Esophagus muscularis mucosa (tissue), 4 donors: ENCODE measurements around the gene ITPRID1. TPM values are rescaled to one million over a fixed set of nuclear protein-coding genes. Genes with fewer than 3 reads are reported as not detected.

Experiments used
- DNase-seq: peaks from one replicate; pipeline ENCODE4 v3.0.0-alpha.2; 2017; ENCODE audit errors: extremely low spot score
- H3K27ac ChIP-seq, 4 donors: fragments of 200-600 bp; sonication (generic); replicated peaks in 1 of 4; 1 replicate in 3 of 4; 2 replicates in 1 of 4; pipeline ENCODE4 v1.5.1; 2016 to 2019; ENCODE audit warnings: mild to moderate bottlenecking in 1 of 4
- H3K27me3 ChIP-seq, 4 donors: fragments of 200-600 bp; sonication (generic); one replicate each; pipeline versions ENCODE4 v1.5.1 to v1.6.0; 2016 to 2019
- H3K36me3 ChIP-seq, 4 donors: fragments of 200-600 bp; sonication (generic); one replicate each; pipeline ENCODE4 v1.5.1; 2016 to 2019
- H3K4me1 ChIP-seq, 4 donors: fragments of 200-600 bp; sonication (generic); one replicate each; pipeline ENCODE4 v1.5.1; 2016 to 2019
- H3K4me3 ChIP-seq, 4 donors: fragments of 200-600 bp; sonication (generic); 1 replicate in 2 of 4; 2 replicates in 2 of 4; pipeline ENCODE4 v1.5.1; 2016 to 2019; ENCODE audit warnings: mild to moderate bottlenecking in 4 of 4, moderate library complexity in 1 of 4
- H3K9me3 ChIP-seq, 4 donors: fragments of 200-600 bp; sonication (generic); 1 replicate in 3 of 4; 2 replicates in 1 of 4; pipeline ENCODE4 v1.5.1; 2016 to 2019
- EP300 ChIP-seq: sonication (generic); formaldehyde crosslinking; IDR thresholded peaks from one replicate; pipeline ENCODE4 v1.6.1; 2017; ENCODE audit warnings: antibody characterized with exemption
- POLR2A ChIP-seq: fragments of 450-650 bp; IDR thresholded peaks from one replicate; pipeline ENCODE4 v1.6.1; 2017; ENCODE audit warnings: antibody characterized with exemption, moderate library complexity, mild to moderate bottlenecking, low read depth
- POLR2AphosphoS5 ChIP-seq, 2 donors: sonication (generic); formaldehyde crosslinking; IDR thresholded peaks; one replicate each; pipeline ENCODE4 v1.6.1; 2017; ENCODE audit warnings: antibody characterized with exemption in 2 of 2
- WGBS: methylation state at CpG from one replicate; pipeline ENCODE4 v1.1.5; 2018; 5-methylcytosine and 5-hydroxymethylcytosine counted together
- intact Hi-C: fragments of 100-400 bp; cut with DNase I; formaldehyde crosslinking; loops from one replicate; pipeline ENCODE4 v1.15.1; 2023
- total RNA-seq, 4 donors: library from RNA; depleted of rRNA; stranded (reverse); fragments of >200 nt; gene quantifications; one replicate each; pipeline versions ENCODE4 v1.1.0 to v1.2.1, GENCODE V29; 2016
- TF ChIP-seq, protein P1 (sequence below), 3 experiments: fragments of 200-600 bp in 2 of 3; fragments of 450-650 bp in 1 of 3; sonication (generic) in 2 of 3; IDR thresholded peaks; one replicate each; pipeline ENCODE4 v1.5.1; 2017 to 2019; ENCODE audit warnings: antibody characterized with exemption in 3 of 3, mild to moderate bottlenecking in 2 of 3, moderate library complexity in 1 of 3

Gene ITPRID1
- total RNA-seq, 4 donors from 2014 or later, result not detected

DNA sequence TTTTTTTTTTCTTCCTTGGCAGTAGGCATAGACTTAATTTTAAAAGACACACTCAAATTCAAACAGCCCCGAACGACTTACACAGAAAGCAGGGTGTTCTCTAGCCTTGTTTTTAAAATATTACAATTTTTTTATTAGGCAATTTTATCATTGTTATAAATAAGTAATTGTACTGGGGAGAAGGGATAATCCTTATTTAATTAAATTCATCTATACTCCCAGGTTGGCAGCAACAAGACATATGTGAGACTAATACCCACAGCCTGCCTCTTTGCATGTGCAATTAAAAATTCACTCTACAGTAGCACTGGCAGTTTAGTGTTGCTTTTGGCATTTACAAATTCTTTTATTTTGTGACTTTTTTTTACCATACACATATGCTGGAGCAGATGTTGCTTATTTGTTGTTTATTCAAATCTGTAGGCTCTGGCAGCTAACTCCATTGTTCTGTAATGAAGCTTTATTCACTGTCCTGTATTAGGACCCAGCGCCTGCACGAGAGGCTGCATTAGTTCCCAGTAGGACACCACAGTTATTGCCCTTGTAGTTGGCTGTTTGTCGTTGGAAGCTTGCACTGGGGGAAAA is 88.2 kb downstream of the ITPRID1 start:
- Histone ChIP-seq H3K4me3 (no peak overlapping the region), H3K4me1 (no peaks in the 10 kb centered on the region), H3K27ac (no peak overlapping the region), H3K27me3 (no peaks in the 10 kb centered on the region), H3K36me3 (no peaks in the 10 kb centered on the region), H3K9me3 (no peaks in the 10 kb centered on the region)
- WGBS, result 74% methylated on average over 5 of the region's 5 CpGs
- no peak for DNase-seq
- TF ChIP-seq EP300 (no peak), POLR2A (no peak), POLR2AphosphoS5 (IDR thresholded peaks at IDR 0.05) (no peak)
- TF ChIP-seq, protein P1, sequence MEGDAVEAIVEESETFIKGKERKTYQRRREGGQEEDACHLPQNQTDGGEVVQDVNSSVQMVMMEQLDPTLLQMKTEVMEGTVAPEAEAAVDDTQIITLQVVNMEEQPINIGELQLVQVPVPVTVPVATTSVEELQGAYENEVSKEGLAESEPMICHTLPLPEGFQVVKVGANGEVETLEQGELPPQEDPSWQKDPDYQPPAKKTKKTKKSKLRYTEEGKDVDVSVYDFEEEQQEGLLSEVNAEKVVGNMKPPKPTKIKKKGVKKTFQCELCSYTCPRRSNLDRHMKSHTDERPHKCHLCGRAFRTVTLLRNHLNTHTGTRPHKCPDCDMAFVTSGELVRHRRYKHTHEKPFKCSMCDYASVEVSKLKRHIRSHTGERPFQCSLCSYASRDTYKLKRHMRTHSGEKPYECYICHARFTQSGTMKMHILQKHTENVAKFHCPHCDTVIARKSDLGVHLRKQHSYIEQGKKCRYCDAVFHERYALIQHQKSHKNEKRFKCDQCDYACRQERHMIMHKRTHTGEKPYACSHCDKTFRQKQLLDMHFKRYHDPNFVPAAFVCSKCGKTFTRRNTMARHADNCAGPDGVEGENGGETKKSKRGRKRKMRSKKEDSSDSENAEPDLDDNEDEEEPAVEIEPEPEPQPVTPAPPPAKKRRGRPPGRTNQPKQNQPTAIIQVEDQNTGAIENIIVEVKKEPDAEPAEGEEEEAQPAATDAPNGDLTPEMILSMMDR (IDR thresholded peaks at IDR 0.05), result no peak
- intact Hi-C loops, result no loop called here

DNA sequence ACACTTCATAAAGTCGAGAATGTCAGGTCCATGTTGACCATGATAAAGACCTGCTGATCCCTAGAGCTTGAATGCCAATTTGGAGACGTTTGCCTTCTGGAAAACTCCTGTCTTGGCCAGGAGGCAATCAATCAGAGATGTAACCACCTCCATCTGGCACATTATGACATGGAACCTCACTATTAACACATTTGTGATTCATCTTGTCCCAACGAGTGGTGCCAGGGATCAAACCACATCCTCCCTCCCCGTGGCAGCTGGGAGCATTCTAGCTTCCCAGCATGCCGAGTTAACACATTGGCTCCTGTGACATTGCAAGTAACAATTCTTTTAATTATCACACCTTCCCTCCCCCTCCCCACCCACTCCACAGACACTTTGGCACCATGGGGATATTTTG is 89.2 kb downstream of the ITPRID1 start:
- no peak overlapping the region for H3K27ac ChIP-seq
- H3K36me3 ChIP-seq, result no peaks in the 10 kb centered on the region
- H3K27me3 ChIP-seq, result no peaks in the 10 kb centered on the region
- DNase-seq, result no peak
- no peaks in the 10 kb centered on the region for H3K9me3 ChIP-seq
- 60% methylated on average over 5 of the region's 5 CpGs for WGBS
- no peaks in the 10 kb centered on the region for H3K4me1 ChIP-seq
- intact Hi-C loops, result no loop called here
- H3K4me3 ChIP-seq, result no peak overlapping the region
- TF ChIP-seq, protein P1 (IDR thresholded peaks at IDR 0.05), result no peak
- TF ChIP-seq POLR2A (no peak), EP300 (no peak), POLR2AphosphoS5 (IDR thresholded peaks at IDR 0.05) (no peak)

- intact Hi-C loops, result no loop called here
- H3K4me3 ChIP-seq, result no peak overlapping the region
- no peaks in the 10 kb centered on the region for H3K9me3 ChIP-seq
- WGBS, result 79% methylated on average over 1 of the region's 1 CpG
- H3K27ac ChIP-seq, result no peak overlapping the region
- H3K4me1 ChIP-seq, result no peaks in the 10 kb centered on the region
- no peaks in the 10 kb centered on the region for H3K27me3 ChIP-seq
- TF ChIP-seq EP300 (no peak), POLR2AphosphoS5 (IDR thresholded peaks at IDR 0.05) (no peak), POLR2A (no peak)
- TF ChIP-seq, protein P1 (IDR thresholded peaks at IDR 0.05), result no peak
- no peak for DNase-seq
- H3K36me3 ChIP-seq, result no peaks in the 10 kb centered on the region
Measured at GRCh38 chr7:31613604-31614003, 99.7 kb downstream of the ITPRID1 start.

- H3K4me3 ChIP-seq, result no peak overlapping the region
- DNase-seq, result no peak
- TF ChIP-seq POLR2AphosphoS5 (IDR thresholded peaks at IDR 0.05), result no peak
- no peak for TF ChIP-seq POLR2A
- no peak for TF ChIP-seq EP300
- TF ChIP-seq, protein P1 (IDR thresholded peaks at IDR 0.05), result no peak
- H3K36me3 ChIP-seq, result no peaks in the 10 kb centered on the region
- no peaks in the 10 kb centered on the region for H3K27me3 ChIP-seq
- H3K9me3 ChIP-seq, result no peaks in the 10 kb centered on the region
- 92% methylated on average over 1 of the region's 1 CpG for WGBS
- no peaks in the 10 kb centered on the region for H3K4me1 ChIP-seq
- intact Hi-C loops, result loop anchor here (5.0 kb wide), 2 partner anchors 191 to 496 kb away; no protein-coding TSS in a partner anchor
- no peak overlapping the region for H3K27ac ChIP-seq
Measured at GRCh38 chr7:31633467-31633866, 119.6 kb downstream of the ITPRID1 start.
